SIG-M5 treated with dmso at 0.1 percent for 504 hours (cell line): Measurements from ENCODE around the gene BCAR3.
"Not testable (repeated sequence)": the region's sequence is repeated elsewhere in the genome, so short reads cannot be mapped to it uniquely, and the experiment has no call there.

ENCODE experiments used
- DNase-seq: peaks from one replicate; lab custom pipeline; 2025; ENCODE audit not compliant: unreplicated experiment; lab: John Stamatoyannopoulos, UW

BCAR3 gene

GRCh38 chr1:93690341-93690740, 8.7 kb upstream of the BCAR3 start:
- DNase-seq: no peak

GRCh38 chr1:93689521-93690223, 8.0 kb upstream of the BCAR3 start:
- no peak for DNase-seq

GRCh38 chr1:93687542-93687941, 5.9 kb upstream of the BCAR3 start:
- DNase-seq: no peak

DNA sequence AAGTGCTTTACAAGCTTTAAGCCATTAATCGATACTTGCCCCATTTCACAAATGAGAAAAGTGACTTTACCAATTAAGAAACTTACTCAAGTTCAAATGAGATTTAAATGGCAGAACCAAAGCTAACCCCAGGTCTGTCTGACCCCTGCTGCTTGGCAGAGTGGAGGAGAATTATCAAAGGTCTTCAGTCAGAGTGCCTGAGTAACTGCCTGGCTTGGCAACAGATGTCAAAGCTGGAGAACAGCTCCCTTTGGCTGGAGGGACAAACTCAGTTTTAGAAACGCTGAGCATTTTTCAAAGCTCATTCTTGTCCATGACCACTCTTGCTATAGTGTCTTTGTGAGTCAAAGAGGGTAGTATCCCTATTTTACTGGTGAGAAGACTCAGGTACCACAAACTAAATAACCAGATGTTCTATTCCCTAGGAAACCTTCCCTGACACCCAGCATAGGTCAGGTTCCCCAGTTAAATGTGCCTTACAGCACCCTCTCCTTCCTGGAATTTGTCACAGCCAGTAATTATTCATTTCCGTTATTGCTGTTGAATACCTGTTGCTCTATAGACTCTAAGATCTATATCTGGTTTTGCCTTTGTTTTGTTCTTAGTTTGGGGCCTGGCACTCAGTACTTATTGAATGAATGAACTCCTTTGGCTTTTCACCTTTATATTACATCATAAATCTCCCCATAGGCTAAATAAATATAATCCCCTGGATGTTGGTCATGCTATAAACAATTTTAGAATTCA, 5.0 kb upstream of the BCAR3 start:
- DNase-seq: no peak

DNA sequence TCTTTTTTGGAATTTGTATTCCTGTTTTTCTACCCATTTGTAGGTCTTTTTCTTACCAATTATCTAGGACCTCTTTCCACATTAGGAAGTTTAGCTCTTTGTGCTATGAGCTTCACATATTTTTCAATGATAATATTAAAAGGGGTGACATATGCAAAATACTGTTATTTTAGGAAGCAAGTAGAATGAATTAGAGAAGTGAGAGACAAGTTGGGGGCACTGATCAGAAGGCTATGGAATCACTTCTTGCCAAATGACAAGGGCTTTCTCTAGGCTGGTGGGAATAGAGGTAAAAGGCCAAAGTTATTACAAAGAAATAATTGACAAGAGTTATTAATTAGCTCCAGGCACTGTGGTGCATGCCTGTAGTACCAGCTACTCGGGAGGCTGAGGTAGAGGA, 4.3 kb upstream of the BCAR3 start:
- DNase-seq: no peak

- DNase-seq: no peak
These were observed 1.6 kb upstream of the BCAR3 start for GRCh38 chr1:93683234-93683633.

- DNase-seq: no peak
These were observed 364 bp upstream of the BCAR3 start for GRCh38 chr1:93681989-93682412.

- peak; percentile 6 for DNase-seq
These were observed 1.1 kb downstream of the BCAR3 start for GRCh38 chr1:93680420-93681100.

DNA sequence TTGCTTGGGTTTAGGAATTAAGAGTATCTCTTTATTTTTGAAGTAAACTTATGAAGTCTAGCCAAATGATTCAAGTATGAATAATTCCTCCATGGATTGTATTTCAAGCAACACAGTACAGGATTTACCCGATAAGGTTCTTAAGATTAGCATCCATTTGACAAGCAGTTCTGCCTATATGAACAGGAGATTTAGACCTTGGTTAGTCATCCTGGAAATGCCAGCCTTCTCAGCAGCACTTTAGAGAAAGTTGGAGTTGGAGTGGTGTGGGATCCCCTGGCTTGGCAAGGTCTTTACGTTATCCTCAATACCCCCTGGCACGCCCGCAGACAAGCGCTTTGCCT, 1.6 kb downstream of the BCAR3 start:
- DNase-seq: no peak

DNA sequence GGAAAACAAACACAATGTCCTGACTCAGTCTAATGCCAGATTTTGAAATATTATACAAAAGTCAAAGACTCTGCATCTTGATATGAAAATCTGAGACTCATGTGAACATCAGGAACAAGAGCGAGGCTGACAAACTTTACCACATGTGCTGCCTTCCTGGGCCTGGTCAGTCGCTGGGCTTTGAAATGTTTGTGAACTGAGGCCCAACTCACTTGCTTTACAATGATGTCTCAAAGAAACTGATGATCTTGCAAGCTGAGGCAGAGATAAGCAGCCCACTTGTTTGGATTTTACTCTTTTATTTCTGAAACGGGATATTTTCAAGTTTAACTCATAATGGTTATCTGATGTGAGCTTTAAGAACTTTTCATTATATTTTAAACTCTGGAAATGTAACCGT, 2.1 kb downstream of the BCAR3 start:
- DNase-seq: no peak

- DNase-seq: no peak
These were observed 2.6 kb downstream of the BCAR3 start for GRCh38 chr1:93678946-93679480.

- no peak for DNase-seq
These were observed 3.1 kb downstream of the BCAR3 start for GRCh38 chr1:93678491-93678890.

DNA sequence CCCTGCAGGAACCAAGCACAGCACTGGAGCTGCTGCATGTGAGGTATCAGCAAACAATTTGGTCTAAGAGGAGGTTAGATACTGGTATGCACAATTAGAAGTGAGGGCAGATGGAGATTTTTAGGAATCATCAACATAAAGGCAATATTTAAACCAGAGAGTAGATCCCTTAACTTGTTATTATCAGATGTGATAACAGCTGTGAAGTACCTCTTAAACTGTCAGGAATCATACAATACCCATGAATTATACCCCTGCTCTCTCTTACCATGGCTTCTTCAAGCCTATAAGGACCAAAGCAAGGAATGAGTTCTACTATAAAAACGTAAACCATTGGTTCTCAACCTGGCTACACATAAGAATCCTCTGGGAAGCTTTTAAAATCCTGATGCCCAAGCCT, 3.9 kb downstream of the BCAR3 start:
- DNase-seq: no peak

DNA sequence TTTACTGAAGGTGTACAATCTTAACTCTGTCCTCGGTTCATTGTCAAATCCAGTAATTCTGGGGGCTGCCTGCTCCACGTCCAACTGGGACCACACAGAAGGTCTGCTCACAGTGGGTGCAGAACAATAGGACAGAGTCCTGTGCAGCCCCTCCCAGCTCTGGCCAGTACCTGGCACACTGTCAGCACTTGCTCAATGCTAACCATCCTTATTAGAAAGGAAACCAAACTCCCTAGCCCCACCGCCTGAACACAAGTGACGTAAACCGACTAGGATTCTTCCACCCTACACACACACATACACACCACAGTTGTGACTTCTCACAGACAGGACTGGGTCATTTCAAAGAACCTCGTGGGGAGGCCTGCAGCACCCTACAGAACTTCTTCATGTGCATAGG, 5.2 kb downstream of the BCAR3 start:
- DNase-seq: no peak

- no peak for DNase-seq
These were observed 5.7 kb downstream of the BCAR3 start for GRCh38 chr1:93675931-93676330.

DNA sequence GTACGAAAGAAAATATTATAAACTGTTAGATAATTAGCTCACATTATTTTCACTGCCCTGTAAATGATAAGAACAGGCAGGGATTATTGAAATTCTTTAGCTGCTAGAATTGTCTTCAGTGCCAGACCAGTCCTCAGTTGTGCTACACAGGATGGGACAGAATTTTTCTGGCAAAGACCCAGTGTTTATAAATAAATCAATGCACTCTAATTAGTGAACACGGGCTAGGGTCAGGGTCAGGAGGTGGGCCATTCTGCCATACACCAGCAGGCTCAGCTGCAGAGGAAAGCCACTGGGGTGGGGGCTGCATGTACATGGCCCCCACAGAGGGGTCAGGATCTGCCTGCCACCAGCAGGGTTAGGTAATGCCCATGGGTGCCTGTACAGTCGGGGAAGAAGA, 6.4 kb downstream of the BCAR3 start:
- DNase-seq: no peak

GRCh38 chr1:93674071-93674470, 7.6 kb downstream of the BCAR3 start:
- not testable (repeated sequence) for DNase-seq

DNA sequence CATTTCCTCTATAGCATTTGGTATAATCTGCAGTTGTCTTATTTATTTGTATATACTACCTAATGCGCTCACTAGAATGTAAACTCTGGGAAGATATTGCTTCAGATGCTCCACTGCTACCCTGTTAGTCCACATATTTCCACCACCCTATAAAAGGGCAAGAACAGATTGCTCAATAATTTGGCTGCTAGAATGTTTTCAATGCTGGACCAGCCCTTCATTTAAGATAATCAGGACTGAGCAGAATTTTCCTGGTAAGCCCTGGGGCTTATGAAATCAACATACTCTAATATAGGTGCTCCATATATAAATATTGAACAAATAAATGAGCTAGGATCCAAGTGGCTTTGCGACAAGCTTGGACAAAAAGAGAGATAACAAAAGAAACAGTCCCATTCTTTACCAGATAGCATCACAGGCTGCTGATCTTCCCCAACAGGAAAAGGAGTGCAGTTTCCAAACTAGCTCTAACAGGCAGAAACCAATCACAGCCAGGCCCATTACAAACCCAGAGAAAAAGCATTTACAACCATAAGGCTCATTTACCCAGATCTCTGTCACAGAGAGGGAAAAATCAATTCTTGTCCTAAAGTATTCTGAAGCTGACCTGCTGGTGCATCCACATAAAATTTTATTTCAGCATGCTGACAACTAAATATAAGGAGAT, 8.3 kb downstream of the BCAR3 start:
- DNase-seq: peak; percentile 20

GRCh38 chr1:93672477-93673162, 9.0 kb downstream of the BCAR3 start:
- DNase-seq: no peak

DNA sequence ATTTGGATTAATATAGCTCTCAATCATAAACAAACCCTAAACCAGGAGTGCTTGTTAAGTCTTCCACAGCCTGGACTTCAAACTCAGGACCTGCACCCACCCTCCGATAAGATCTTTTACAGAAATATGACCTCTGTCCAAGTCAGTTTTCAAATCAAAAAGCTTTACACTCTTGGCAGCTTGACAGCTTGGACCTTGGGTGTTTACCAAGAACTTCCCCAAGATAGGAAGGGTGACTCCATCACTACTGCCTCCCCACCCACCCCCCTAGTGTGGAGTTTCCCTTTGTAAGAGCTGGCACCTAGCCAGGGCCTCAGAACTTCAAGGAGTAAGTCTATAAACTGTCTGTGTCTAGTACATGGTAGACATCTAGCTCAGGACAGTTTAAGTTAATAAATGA, 9.6 kb downstream of the BCAR3 start:
- no peak for DNase-seq

DNA sequence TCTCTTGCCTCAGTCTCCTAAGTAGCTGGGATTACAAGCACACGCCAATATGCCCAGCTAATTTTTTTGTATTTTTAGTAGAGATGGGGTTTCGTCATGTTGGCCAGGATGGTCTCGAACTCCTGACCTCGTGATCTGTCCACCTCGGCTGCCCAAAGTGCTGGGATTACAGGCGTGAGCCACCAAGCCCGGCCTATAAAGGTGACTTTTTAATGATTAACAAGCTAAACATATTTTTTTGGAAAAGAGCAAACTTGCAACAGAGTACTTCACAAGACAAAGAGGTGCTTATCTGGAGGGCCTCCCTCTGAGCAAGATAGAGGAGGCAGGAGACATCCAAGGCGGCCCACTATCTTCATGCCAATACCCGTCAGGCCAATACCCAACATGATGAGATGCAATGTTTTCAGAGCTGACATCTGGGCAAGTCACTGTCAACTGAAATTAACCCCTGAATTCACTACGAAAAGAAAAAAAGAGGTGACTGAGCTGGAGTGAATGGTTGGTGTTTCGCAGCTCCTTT, 10.5 kb downstream of the BCAR3 start:
- DNase-seq: no peak
